Ovary (tissue), 9 donors: ENCODE data around the gene CASD1. TPM values are rescaled to one million over a fixed set of nuclear protein-coding genes. Genes with fewer than 3 reads are reported as not detected.

Source experiments
- DNase-seq, 5 donors: peaks; one replicate each; pipeline ENCODE4 v3.0.0-alpha.2; 2019 to 2020
- H3K27ac ChIP-seq, 2 donors: fragments of 200-600 bp; one replicate each; pipeline versions ENCODE4 v1.5.1 to v1.8.0; 2019 to 2022
- H3K27me3 ChIP-seq: fragments of 200-600 bp; one replicate; pipeline ENCODE4 v1.8.0; 2022
- H3K36me3 ChIP-seq: fragments of 200-600 bp; sonication (generic); one replicate; pipeline ENCODE4 v1.5.1; 2019
- H3K4me1 ChIP-seq: one replicate; pipeline ENCODE4 v1.8.1; 2013; ENCODE audit warnings: mild to moderate bottlenecking, moderate library complexity; ENCODE audit not compliant: insufficient read depth
- H3K4me3 ChIP-seq: fragments of 200-600 bp; sonication (generic); one replicate; pipeline ENCODE4 v1.5.1; 2017
- H3K9me3 ChIP-seq, 2 donors: fragments of 200-600 bp in 1 of 2; sonication (generic) in 1 of 2; one replicate each; pipeline versions ENCODE4 v1.5.1 to v1.8.1; 2013 to 2019; ENCODE audit warnings: mild to moderate bottlenecking in 1 of 2, moderate library complexity in 1 of 2
- CTCF ChIP-seq, 3 donors: fragments of 450-650 bp in 2 of 3; fragments of 200-600 bp in 1 of 3; IDR thresholded peaks; one replicate each; pipeline versions ENCODE4 v1.5.1 to v1.8.0; 2016 to 2022; ENCODE audit warnings: antibody characterized with exemption in 3 of 3, mild to moderate bottlenecking in 1 of 3
- EP300 ChIP-seq: sonication (generic); formaldehyde crosslinking; IDR thresholded peaks from one replicate; pipeline ENCODE4 v1.6.1; 2017; ENCODE audit warnings: antibody characterized with exemption
- POLR2A ChIP-seq: fragments of 450-650 bp; IDR thresholded peaks from one replicate; pipeline ENCODE4 v1.6.1; 2017; ENCODE audit warnings: antibody characterized with exemption, mild to moderate bottlenecking, moderate library complexity
- whole genome bisulfite sequencing, 3 donors: extraction: QIAGEN DNeasy Blood & Tissue Kit in 1 of 3; methylation state at CpG; one replicate each; pipeline versions ENCODE4 v1.1.5 to v1.1.7; 2013 to 2017; 5-methylcytosine and 5-hydroxymethylcytosine counted together
- intact Hi-C, 4 donors: fragments of 100-400 bp; cut with DNase I; formaldehyde crosslinking; loops; one replicate each; pipeline versions ENCODE4 v1.11.0 to v1.15.1; 2022 to 2023
- polyA plus RNA-seq, 2 donors: library from polyadenylated mRNA; stranded (reverse); fragments of 200-250 nt in 1 of 2; fragments of 350-450 nt in 1 of 2; fragmentation: Illumina TruSeq in 1 of 2; extraction: RNeasy Lipid Tissue Mini Kit (QIAGEN cat#74804) in 1 of 2; gene quantifications; one replicate each; pipeline ENCODE4 v1.2.3, GENCODE V29; 2013 to 2014
- total RNA-seq, 7 donors: library from RNA; depleted of rRNA in 2 of 7; stranded (reverse); fragments of >200 nt in 2 of 7; fragmentation: NEBNext Ultra II Directional in 3 of 7; extraction: Animal tissue kit (Norgen Biotek cat#: 25700) in 3 of 7; gene quantifications; one replicate each; pipeline versions ENCODE4 v1.1.0 to v1.2.4, GENCODE V29; 2016 to 2023
- donor health status: DM: no; HTN: no; CAD: no; lungs with moderate emphysema.
- donor health status: DM: no; HTN: no; CAD: no.
- donor health status: Bipolar disorder and iron deficiency.
- donor health status: DM: yes; HTN: yes; CAD: no.
- donor health status: DM: no; HTN: no; CAD: no.
- donor health status: DM: yes; HTN: yes; CAD: no.

The CASD1 gene
- total and polyA plus RNA-seq, 9 donors = 16.7 to 32.1 (median 23.3) TPM

GRCh38 chr7:94540428-94540827, 30.8 kb downstream of the CASD1 start:
- intact Hi-C loops = no loop called here
- no peak overlapping the region for H3K4me3 ChIP-seq
- no peaks in the 10 kb centered on the region for H3K4me1 ChIP-seq
- WGBS, 3 donors = 19 to 33% (median 25%) methylated on average over 1 of the region's 1 CpG
- no peak for DNase-seq
- TF ChIP-seq CTCF (IDR thresholded peaks at IDR 0.05) = no peak
- no peak for TF ChIP-seq EP300
- no peak for TF ChIP-seq POLR2A
- no peaks in the 10 kb centered on the region for H3K36me3 ChIP-seq
- no peaks in the 10 kb centered on the region for H3K9me3 ChIP-seq
- no peaks in the 10 kb centered on the region for H3K27me3 ChIP-seq
- no peak overlapping the region for H3K27ac ChIP-seq

DNA sequence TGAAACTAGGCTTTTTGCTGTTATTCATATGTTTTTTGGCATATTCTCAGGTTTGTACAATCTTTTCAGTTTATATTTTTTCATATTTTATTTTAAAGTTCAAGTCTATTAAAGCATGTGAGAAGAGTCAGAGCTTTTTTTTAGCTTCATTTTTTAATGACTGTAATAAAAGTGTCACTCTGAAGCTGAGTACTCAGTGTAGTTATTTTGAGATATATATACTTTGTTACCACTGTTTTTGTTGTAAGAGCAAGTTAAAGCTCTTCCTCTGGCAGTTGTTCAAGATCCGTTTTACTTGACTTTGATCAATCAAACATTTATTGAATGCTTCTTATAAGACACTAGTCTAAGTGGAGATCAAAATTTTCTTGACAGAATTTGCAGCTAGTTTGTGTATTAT, 37.5 kb downstream of the CASD1 start:
- TF ChIP-seq CTCF (IDR thresholded peaks at IDR 0.05) = no peak
- no peak for TF ChIP-seq EP300
- no peak for TF ChIP-seq POLR2A
- WGBS, 3 donors = 44 to 59% (median 47%) methylated on average over 1 of the region's 1 CpG
- H3K36me3 ChIP-seq = no peaks in the 10 kb centered on the region
- no peaks in the 10 kb centered on the region for H3K27me3 ChIP-seq
- DNase-seq = no peak
- H3K9me3 ChIP-seq = no peaks in the 10 kb centered on the region
- intact Hi-C loops = no loop called here
- H3K27ac ChIP-seq = no peak overlapping the region
- H3K4me1 ChIP-seq = no peaks in the 10 kb centered on the region
- H3K4me3 ChIP-seq = no peak overlapping the region

DNA sequence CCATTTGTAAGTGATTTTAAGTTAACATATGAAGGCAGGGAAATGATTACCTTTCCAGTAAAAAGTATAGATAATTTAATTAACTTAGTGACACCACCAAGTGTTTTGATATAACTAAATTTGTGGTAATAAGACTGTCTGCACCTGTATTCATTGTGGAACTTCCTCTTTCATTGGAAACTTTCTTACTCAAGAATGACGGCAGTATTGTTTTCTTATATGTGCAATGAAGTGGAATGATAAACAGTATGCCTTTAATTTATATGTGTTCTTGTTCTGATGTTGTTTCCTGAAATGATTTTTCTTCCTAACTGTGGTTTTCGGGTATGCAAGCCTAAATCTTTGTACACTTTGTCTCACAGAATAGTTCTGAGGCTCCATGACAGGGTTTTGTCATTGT, 46.4 kb downstream of the CASD1 start:
- H3K36me3 ChIP-seq = no peaks in the 10 kb centered on the region
- DNase-seq = no peak
- H3K4me3 ChIP-seq = no peak overlapping the region
- H3K4me1 ChIP-seq = no peaks in the 10 kb centered on the region
- no peaks in the 10 kb centered on the region for H3K9me3 ChIP-seq
- intact Hi-C loops = no loop called here
- no peaks in the 10 kb centered on the region for H3K27me3 ChIP-seq
- 89 to 96% (median 92%) methylated on average over 2 of the region's 2 CpGs for WGBS, 3 donors
- TF ChIP-seq CTCF (IDR thresholded peaks at IDR 0.05) = no peak
- no peak for TF ChIP-seq POLR2A
- TF ChIP-seq EP300 = no peak
- H3K27ac ChIP-seq = no peak overlapping the region

GRCh38 chr7:94557215-94557614, 47.6 kb downstream of the CASD1 start:
- Histone ChIP-seq H3K4me1 (no peaks in the 10 kb centered on the region), H3K27me3 (no peaks in the 10 kb centered on the region), H3K36me3 (no peaks in the 10 kb centered on the region), H3K9me3 (no peaks in the 10 kb centered on the region), H3K4me3 (no peak overlapping the region), H3K27ac (no peak overlapping the region)
- DNase-seq = no peak
- intact Hi-C loops = no loop called here
- TF ChIP-seq CTCF (IDR thresholded peaks at IDR 0.05) (no peak), EP300 (no peak), POLR2A (no peak)

DNA sequence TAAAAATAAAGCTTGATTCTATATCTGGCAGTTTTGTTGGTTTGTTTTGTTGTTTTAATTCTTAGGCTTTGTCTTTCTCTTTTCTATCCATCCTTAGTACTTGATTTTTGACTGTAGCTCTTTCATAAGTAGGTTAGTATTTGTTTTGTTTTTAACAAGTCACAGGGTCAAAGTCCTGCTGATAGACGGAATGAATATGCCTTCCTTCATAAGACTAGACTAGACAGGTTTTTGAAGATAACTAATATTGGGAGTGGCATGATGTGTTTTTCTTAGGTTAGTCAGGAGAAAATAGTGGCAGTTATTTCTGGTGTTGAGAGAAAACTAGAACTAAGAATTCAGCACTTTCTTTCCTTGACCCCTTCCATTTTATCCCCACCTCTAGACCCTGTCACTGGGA, 50.4 kb downstream of the CASD1 start:
- 74 to 76% (median 74%) methylated on average over 1 of the region's 1 CpG for WGBS, 3 donors
- Histone ChIP-seq H3K9me3 (no peaks in the 10 kb centered on the region), H3K4me1 (no peaks in the 10 kb centered on the region), H3K27me3 (no peaks in the 10 kb centered on the region), H3K27ac (no peak overlapping the region), H3K36me3 (no peaks in the 10 kb centered on the region), H3K4me3 (no peak overlapping the region)
- no peak for DNase-seq
- intact Hi-C loops = no loop called here
- no peak for TF ChIP-seq EP300
- no peak for TF ChIP-seq CTCF (IDR thresholded peaks at IDR 0.05)
- no peak for TF ChIP-seq POLR2A
